Measurements from ENCODE around the gene ATP10A. TPM values are rescaled to one million over a fixed set of nuclear protein-coding genes. Genes with fewer than 3 reads are reported as not detected.

The ATP10A gene
- total RNA-seq, 2 donors from 2014 or later = 5.6 to 14.3 TPM

GRCh38 chr15:25739687-25740121 is 123.4 kb downstream of the ATP10A start:
- TF ChIP-seq POLR2A (IDR thresholded peaks at IDR 0.05) = no peak
- no peak for TF ChIP-seq POLR2AphosphoS5 (IDR thresholded peaks at IDR 0.05)
- TF ChIP-seq, protein P1, sequence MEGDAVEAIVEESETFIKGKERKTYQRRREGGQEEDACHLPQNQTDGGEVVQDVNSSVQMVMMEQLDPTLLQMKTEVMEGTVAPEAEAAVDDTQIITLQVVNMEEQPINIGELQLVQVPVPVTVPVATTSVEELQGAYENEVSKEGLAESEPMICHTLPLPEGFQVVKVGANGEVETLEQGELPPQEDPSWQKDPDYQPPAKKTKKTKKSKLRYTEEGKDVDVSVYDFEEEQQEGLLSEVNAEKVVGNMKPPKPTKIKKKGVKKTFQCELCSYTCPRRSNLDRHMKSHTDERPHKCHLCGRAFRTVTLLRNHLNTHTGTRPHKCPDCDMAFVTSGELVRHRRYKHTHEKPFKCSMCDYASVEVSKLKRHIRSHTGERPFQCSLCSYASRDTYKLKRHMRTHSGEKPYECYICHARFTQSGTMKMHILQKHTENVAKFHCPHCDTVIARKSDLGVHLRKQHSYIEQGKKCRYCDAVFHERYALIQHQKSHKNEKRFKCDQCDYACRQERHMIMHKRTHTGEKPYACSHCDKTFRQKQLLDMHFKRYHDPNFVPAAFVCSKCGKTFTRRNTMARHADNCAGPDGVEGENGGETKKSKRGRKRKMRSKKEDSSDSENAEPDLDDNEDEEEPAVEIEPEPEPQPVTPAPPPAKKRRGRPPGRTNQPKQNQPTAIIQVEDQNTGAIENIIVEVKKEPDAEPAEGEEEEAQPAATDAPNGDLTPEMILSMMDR (IDR thresholded peaks at IDR 0.05) = peak in 3 of 4 experiments; percentile 15 to 21 (median 16)
- intact Hi-C loops (cut with DNase I) = loop anchor here (2.0 to 5.0 kb wide), 4 partner anchors 43 to 195 kb away; partner anchors contain the start of gene ATP10A
- Histone ChIP-seq H3K4me3 (no peak overlapping the region), H3K9me3 (no peaks in the 10 kb centered on the region), H3K4me1 (replicated peaks) (no peaks in the 10 kb centered on the region), H3K27me3 (replicated peaks; ENCODE audit: insufficient read depth) (no peaks in the 10 kb centered on the region), H3K36me3 (no peaks in the 10 kb centered on the region), H3K27ac (no peak overlapping the region)
- WGBS = 60% methylated on average over 7 of the region's 7 CpGs
- no peak for DNase-seq (ENCODE audit: low spot score)

GRCh38 chr15:25738171-25738965 is 124.8 kb downstream of the ATP10A start:
- H3K9me3 ChIP-seq = no peaks in the 10 kb centered on the region
- WGBS = 75% methylated on average over 7 of the region's 7 CpGs
- no peaks in the 10 kb centered on the region for H3K4me1 ChIP-seq (replicated peaks)
- H3K4me3 ChIP-seq = no peak overlapping the region
- H3K36me3 ChIP-seq = no peaks in the 10 kb centered on the region
- H3K27me3 ChIP-seq (replicated peaks; ENCODE audit: insufficient read depth) = no peaks in the 10 kb centered on the region
- H3K27ac ChIP-seq = no peak overlapping the region
- TF ChIP-seq, protein P1 (IDR thresholded peaks at IDR 0.05) = no peak
- TF ChIP-seq POLR2A (IDR thresholded peaks at IDR 0.05) (no peak), POLR2AphosphoS5 (IDR thresholded peaks at IDR 0.05) (no peak)
- intact Hi-C loops (cut with DNase I) = loop anchor here (2.0 to 5.0 kb wide), 4 partner anchors 44 to 196 kb away; partner anchors contain the start of gene ATP10A
- DNase-seq (ENCODE audit: low spot score) = no peak

- 34% methylated on average over 4 of the region's 4 CpGs for WGBS
- Histone ChIP-seq H3K4me1 (replicated peaks) (no peaks in the 10 kb centered on the region), H3K9me3 (no peaks in the 10 kb centered on the region), H3K27me3 (replicated peaks; ENCODE audit: insufficient read depth) (no peaks in the 10 kb centered on the region), H3K4me3 (no peak overlapping the region), H3K27ac (peak overlapping the region in 1 of 2 donors; percentile 40), H3K36me3 (no peaks in the 10 kb centered on the region)
- intact Hi-C loops (cut with DNase I) = loop anchor here (5.0 kb wide), 3 partner anchors 45 to 125 kb away; partner anchors contain the start of gene ATP10A
- TF ChIP-seq POLR2A (IDR thresholded peaks at IDR 0.05) = no peak
- peak; percentile 56 for TF ChIP-seq POLR2AphosphoS5 (IDR thresholded peaks at IDR 0.05)
- DNase-seq (ENCODE audit: low spot score) = no peak
Observed at GRCh38 chr15:25737218-25737643, 125.9 kb downstream of the ATP10A start.

DNA sequence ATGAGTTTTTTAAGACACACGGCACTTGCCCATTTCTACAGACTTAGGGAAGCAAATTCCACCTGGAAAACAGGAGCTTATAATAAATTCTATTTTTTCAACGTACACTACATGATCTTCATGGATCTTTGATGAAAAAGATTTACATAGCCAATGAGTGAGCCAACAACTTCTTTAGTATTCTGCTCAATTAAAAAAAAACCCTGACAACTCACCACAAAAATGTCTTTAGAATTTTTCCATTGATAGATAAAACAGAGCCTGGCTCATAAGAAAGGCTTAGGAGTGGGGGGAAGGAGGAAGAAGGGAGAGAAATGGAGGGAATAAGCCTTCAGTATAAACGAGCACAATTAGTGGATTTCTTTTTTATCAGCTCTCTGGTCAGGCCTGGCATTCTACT is 126.7 kb downstream of the ATP10A start:
- no peaks in the 10 kb centered on the region for H3K4me1 ChIP-seq (replicated peaks)
- intact Hi-C loops (cut with DNase I) = loop anchor here (5.0 kb wide), 3 partner anchors 46 to 126 kb away; partner anchors contain the start of gene ATP10A
- no peak overlapping the region for H3K4me3 ChIP-seq
- TF ChIP-seq POLR2A (IDR thresholded peaks at IDR 0.05) (no peak), POLR2AphosphoS5 (IDR thresholded peaks at IDR 0.05) (no peak)
- TF ChIP-seq, protein P1 (IDR thresholded peaks at IDR 0.05) = no peak
- H3K27me3 ChIP-seq (replicated peaks; ENCODE audit: insufficient read depth) = no peaks in the 10 kb centered on the region
- H3K9me3 ChIP-seq = no peaks in the 10 kb centered on the region
- WGBS = 71% methylated on average over 3 of the region's 3 CpGs
- no peak overlapping the region for H3K27ac ChIP-seq
- DNase-seq (ENCODE audit: low spot score) = no peak
- no peaks in the 10 kb centered on the region for H3K36me3 ChIP-seq

- TF ChIP-seq, protein P1 (IDR thresholded peaks at IDR 0.05) = no peak
- TF ChIP-seq POLR2AphosphoS5 (IDR thresholded peaks at IDR 0.05) (no peak), POLR2A (IDR thresholded peaks at IDR 0.05) (no peak)
Observed at GRCh38 chr15:25735550-25736384, 127.4 kb downstream of the ATP10A start.

More at GRCh38 chr15:25735550-25736384, 127.4 kb downstream of the ATP10A start:
- H3K27me3 ChIP-seq (replicated peaks; ENCODE audit: insufficient read depth) = no peaks in the 10 kb centered on the region
- intact Hi-C loops (cut with DNase I) = loop anchor here (5.0 kb wide), 3 partner anchors 47 to 127 kb away; partner anchors contain the start of gene ATP10A
- H3K4me3 ChIP-seq = no peak overlapping the region
- H3K9me3 ChIP-seq = no peaks in the 10 kb centered on the region
- no peak for DNase-seq (ENCODE audit: low spot score)
- no peak overlapping the region for H3K27ac ChIP-seq
- H3K36me3 ChIP-seq = no peaks in the 10 kb centered on the region
- WGBS = 86% methylated on average over 30 of the region's 30 CpGs
- no peaks in the 10 kb centered on the region for H3K4me1 ChIP-seq (replicated peaks)
